OCI-LY7 (cell line): Measurements from ENCODE around the gene WNK2. TPM values are rescaled to one million over a fixed set of nuclear protein-coding genes. Genes with fewer than 3 reads are reported as not detected.

ENCODE experiments used
- BruUV-seq: library from RNA; stranded (reverse); fragments of 400-500 nt; replicated peaks from 2 replicates; lab custom pipeline; 2021; lab: Mats Ljungman, UMichigan
- CTCF ChIA-PET: fragments of 300-600 bp; sonication (Branson Sonifier 250); formaldehyde crosslinking; loops from one replicate; lab custom pipeline; 2022; ENCODE audit warnings: antibody characterized with exemption; ENCODE audit not compliant: unreplicated experiment; lab: Charles Lee
- POLR2A ChIA-PET: fragments of 300-600 bp; sonication (Branson Sonifier 250); formaldehyde crosslinking; loops from one replicate; lab custom pipeline; 2022; ENCODE audit warnings: antibody characterized with exemption; lab: Charles Lee
- DNase-seq: peaks from one replicate; pipeline ENCODE4 v3.0.0-alpha.2; 2015; ENCODE audit warnings: low spot score
- H2AFZ ChIP-seq: fragments of 200-600 bp; sonication (generic), shearing (Covaris generic); 2 replicates; pipeline ENCODE4 v1.6.1; 2014; ENCODE audit warnings: mild to moderate bottlenecking, antibody characterized with exemption, low read length, moderate library complexity
- H3K27ac ChIP-seq: fragments of 200-600 bp; sonication (generic); 2 replicates; pipeline ENCODE4 v1.5.1; 2014; ENCODE audit warnings: mixed run types, low read depth, mild to moderate bottlenecking, moderate library complexity, low read length, inconsistent platforms; ENCODE audit not compliant: poor library complexity, severe bottlenecking
- H3K36me3 ChIP-seq: fragments of 200-600 bp; sonication (generic); 2 replicates; pipeline ENCODE4 v1.6.1; 2014; ENCODE audit warnings: mild to moderate bottlenecking, antibody characterized with exemption, low read length, moderate library complexity, mixed read lengths; ENCODE audit not compliant: insufficient read depth
- H3K4me1 ChIP-seq: fragments of 200-600 bp; sonication (generic); 2 replicates; pipeline ENCODE4 v1.5.1; 2014; ENCODE audit warnings: mild to moderate bottlenecking, low read length; ENCODE audit not compliant: insufficient read depth, poor library complexity, severe bottlenecking
- H3K4me2 ChIP-seq: fragments of 200-600 bp; sonication (generic); 2 replicates; pipeline ENCODE4 v1.6.1; 2014; ENCODE audit warnings: mild to moderate bottlenecking, low read length
- H3K4me3 ChIP-seq: fragments of 200-600 bp; sonication (generic); 2 replicates; pipeline ENCODE4 v1.5.1; 2014; ENCODE audit warnings: mild to moderate bottlenecking, low read depth, low read length; ENCODE audit not compliant: poor library complexity, severe bottlenecking
- H3K79me2 ChIP-seq: fragments of 200-600 bp; sonication (generic); 2 replicates; pipeline ENCODE4 v1.6.1; 2016; ENCODE audit warnings: low read depth, mild to moderate bottlenecking, low read length, moderate library complexity, mixed read lengths; ENCODE audit not compliant: insufficient read depth
- H3K9me2 ChIP-seq: fragments of 200-600 bp; sonication (generic); 2 replicates; pipeline ENCODE4 v1.6.1; 2016; ENCODE audit warnings: mild to moderate bottlenecking, low read length, mixed read lengths; ENCODE audit not compliant: insufficient read depth
- H3K9me3 ChIP-seq: fragments of 200-600 bp; sonication (generic); 2 replicates; pipeline ENCODE4 v1.6.1; 2014; ENCODE audit warnings: mild to moderate bottlenecking, mixed run types, low read length, mixed read lengths
- H4K20me1 ChIP-seq: fragments of 200-600 bp; sonication (generic); 2 replicates; pipeline ENCODE4 v1.6.1; 2014; ENCODE audit warnings: mild to moderate bottlenecking, antibody characterized with exemption, low read length, moderate library complexity, mixed read lengths; ENCODE audit not compliant: insufficient read depth
- CTCF ChIP-seq: fragments of 200-600 bp; sonication (generic); conservative IDR thresholded peaks from 2 replicates; pipeline ENCODE4 v1.5.1; 2014; ENCODE audit warnings: mild to moderate bottlenecking, antibody characterized with exemption, low read length, moderate library complexity, mixed read lengths
- EZH2phosphoT487 ChIP-seq: fragments of 200-600 bp; sonication (generic); IDR thresholded peaks from 2 replicates; pipeline ENCODE4 v1.6.1; 2018; ENCODE audit warnings: low read depth, borderline replicate concordance, mild to moderate bottlenecking, mixed run types, antibody characterized with exemption, low read length, moderate library complexity, mixed read lengths
- intact Hi-C: fragments of 100-400 bp; cut with micrococcal nuclease; formaldehyde crosslinking; loops from one replicate; pipeline ENCODE4 v1.10.0; 2022; ENCODE audit not compliant: unreplicated experiment
- total RNA-seq, 2 experiments: library from RNA; depleted of rRNA in 1 of 2; stranded (reverse); fragments of >200 nt in 1 of 2; shearing (Covaris generic) in 1 of 2; gene quantifications; 2 replicates each; pipeline ENCODE4 v1.2.3, GENCODE V29; 2014 to 2022

WNK2 gene
- total RNA-seq, 2 experiments from 2014 or later, result 142 to 194 TPM

- intact Hi-C loops, result no loop called here
- H3K79me2 ChIP-seq, result no peaks in the 10 kb centered on the region
- BruUV-seq, result no TSS peak
- no peak overlapping the region for H3K27ac ChIP-seq
- H3K36me3 ChIP-seq, result no peaks in the 10 kb centered on the region
- no peaks in the 10 kb centered on the region for H3K9me2 ChIP-seq
- DNase-seq, result no peak
- H3K4me2 ChIP-seq, result peak overlapping the region; percentile 24
- no peaks in the 10 kb centered on the region for H4K20me1 ChIP-seq
- no peaks in the 10 kb centered on the region for H3K9me3 ChIP-seq
- no peak for TF ChIP-seq CTCF
- no peak for TF ChIP-seq EZH2phosphoT487
- POLR2A ChIA-PET, result no interaction called here
- no peak overlapping the region for H2AFZ ChIP-seq
- CTCF ChIA-PET, result no interaction called here
- H3K4me1 ChIP-seq, result peaks cover 20% of the 10 kb centered on the region
- H3K4me3 ChIP-seq, result no peak overlapping the region
These were observed 1.6 kb downstream of the WNK2 start for GRCh38 chr9:93185266-93186214.

GRCh38 chr9:93186215-93186945, 2.4 kb downstream of the WNK2 start:
- no peak for DNase-seq
- intact Hi-C loops, result no loop called here
- CTCF ChIA-PET, result no interaction called here

More at GRCh38 chr9:93186215-93186945, 2.4 kb downstream of the WNK2 start:
- Histone ChIP-seq H2AFZ (no peak overlapping the region), H3K4me1 (peaks cover 20% of the 10 kb centered on the region), H3K4me2 (peak overlapping the region; percentile 24), H3K36me3 (no peaks in the 10 kb centered on the region), H3K27ac (no peak overlapping the region), H3K79me2 (no peaks in the 10 kb centered on the region), H3K9me3 (no peaks in the 10 kb centered on the region), H3K9me2 (no peaks in the 10 kb centered on the region), H4K20me1 (no peaks in the 10 kb centered on the region), H3K4me3 (no peak overlapping the region)
- POLR2A ChIA-PET, result no interaction called here
- BruUV-seq, result no TSS peak
- no peak for TF ChIP-seq EZH2phosphoT487
- no peak for TF ChIP-seq CTCF
